Prostate gland (tissue), 2 donors: ENCODE measurements around the gene SPSB4.

ENCODE experiments used
- POLR2A ChIP-seq: fragments of 450-650 bp; IDR thresholded peaks from one replicate; pipeline ENCODE4 v1.6.1; 2016; ENCODE audit warnings: antibody characterized with exemption, mild to moderate bottlenecking
- POLR2AphosphoS5 ChIP-seq: sonication (generic); formaldehyde crosslinking; IDR thresholded peaks from one replicate; pipeline ENCODE4 v1.6.1; 2017; ENCODE audit warnings: antibody characterized with exemption
- TF ChIP-seq, protein P1 (sequence below), 4 experiments: fragments of 200-600 bp in 2 of 4; fragments of 450-650 bp in 2 of 4; sonication (generic) in 2 of 4; IDR thresholded peaks; 1 replicate in 3 of 4; 2 replicates in 1 of 4; pipeline ENCODE4 v1.5.1; 2016 to 2019; ENCODE audit warnings: antibody characterized with exemption in 4 of 4, mild to moderate bottlenecking in 2 of 4, moderate library complexity in 2 of 4

DNA sequence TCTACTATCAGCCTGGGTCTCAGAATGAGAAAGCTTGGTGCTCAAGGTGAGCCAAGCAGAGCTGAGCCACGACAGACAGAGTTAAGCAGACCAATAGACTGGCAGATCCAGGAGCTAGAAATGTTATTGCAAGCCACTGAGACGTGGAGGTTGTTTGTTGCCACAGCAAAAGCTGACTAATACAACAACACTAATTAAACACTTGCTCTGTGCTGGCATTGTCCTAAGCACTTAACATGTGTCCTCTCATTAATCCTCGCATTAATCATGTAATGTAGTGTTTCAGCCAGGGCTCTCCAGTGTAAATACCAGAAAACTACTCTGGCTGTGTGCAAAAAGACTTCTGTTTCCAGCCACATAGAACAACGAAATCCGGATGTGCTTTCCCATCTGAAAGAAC is 11.6 kb upstream of the SPSB4 start:
- no peak for TF ChIP-seq POLR2A
- TF ChIP-seq, protein P1, sequence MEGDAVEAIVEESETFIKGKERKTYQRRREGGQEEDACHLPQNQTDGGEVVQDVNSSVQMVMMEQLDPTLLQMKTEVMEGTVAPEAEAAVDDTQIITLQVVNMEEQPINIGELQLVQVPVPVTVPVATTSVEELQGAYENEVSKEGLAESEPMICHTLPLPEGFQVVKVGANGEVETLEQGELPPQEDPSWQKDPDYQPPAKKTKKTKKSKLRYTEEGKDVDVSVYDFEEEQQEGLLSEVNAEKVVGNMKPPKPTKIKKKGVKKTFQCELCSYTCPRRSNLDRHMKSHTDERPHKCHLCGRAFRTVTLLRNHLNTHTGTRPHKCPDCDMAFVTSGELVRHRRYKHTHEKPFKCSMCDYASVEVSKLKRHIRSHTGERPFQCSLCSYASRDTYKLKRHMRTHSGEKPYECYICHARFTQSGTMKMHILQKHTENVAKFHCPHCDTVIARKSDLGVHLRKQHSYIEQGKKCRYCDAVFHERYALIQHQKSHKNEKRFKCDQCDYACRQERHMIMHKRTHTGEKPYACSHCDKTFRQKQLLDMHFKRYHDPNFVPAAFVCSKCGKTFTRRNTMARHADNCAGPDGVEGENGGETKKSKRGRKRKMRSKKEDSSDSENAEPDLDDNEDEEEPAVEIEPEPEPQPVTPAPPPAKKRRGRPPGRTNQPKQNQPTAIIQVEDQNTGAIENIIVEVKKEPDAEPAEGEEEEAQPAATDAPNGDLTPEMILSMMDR (IDR thresholded peaks at IDR 0.05), result no peak
- TF ChIP-seq POLR2AphosphoS5, result no peak
